ENCODE measurements around the gene ZBTB20.

DNA sequence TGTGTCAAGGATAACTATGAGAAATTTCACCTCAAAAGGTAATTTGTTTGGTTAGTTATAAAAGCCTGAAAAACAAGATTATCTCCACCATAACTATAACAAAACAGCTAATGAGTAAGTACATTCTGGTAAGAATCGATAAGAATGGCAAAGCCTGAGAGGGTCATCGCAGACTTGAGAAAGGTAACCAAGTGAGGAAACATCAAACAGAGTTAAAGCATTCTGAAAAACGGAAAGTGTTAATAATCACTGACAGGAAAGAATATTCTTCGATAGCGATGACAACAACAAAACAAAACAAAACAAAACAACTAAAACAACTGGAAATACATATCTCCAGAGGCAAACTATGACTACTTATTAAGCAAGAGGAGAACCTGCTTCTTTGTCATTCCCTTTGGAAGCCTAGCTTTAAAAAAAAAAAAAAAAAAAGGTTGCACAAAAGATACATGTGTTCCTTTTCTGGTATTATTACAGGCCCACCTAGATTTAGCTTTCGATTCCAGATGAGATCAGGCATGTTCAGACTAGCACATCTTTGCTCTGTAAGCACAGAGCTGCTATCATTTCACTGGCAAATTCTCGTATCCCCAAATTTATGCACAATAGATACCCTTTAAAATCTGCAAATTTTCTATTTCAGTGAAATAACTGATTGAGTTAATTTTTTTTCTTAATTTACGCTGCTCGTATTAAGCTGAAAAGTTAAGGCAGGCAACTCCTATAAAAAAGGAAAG is 697.6 kb downstream of the ZBTB20 start:
- TF ChIP-seq POLR2A (IDR thresholded peaks at IDR 0.05): no peak
- TF ChIP-seq, protein P1, sequence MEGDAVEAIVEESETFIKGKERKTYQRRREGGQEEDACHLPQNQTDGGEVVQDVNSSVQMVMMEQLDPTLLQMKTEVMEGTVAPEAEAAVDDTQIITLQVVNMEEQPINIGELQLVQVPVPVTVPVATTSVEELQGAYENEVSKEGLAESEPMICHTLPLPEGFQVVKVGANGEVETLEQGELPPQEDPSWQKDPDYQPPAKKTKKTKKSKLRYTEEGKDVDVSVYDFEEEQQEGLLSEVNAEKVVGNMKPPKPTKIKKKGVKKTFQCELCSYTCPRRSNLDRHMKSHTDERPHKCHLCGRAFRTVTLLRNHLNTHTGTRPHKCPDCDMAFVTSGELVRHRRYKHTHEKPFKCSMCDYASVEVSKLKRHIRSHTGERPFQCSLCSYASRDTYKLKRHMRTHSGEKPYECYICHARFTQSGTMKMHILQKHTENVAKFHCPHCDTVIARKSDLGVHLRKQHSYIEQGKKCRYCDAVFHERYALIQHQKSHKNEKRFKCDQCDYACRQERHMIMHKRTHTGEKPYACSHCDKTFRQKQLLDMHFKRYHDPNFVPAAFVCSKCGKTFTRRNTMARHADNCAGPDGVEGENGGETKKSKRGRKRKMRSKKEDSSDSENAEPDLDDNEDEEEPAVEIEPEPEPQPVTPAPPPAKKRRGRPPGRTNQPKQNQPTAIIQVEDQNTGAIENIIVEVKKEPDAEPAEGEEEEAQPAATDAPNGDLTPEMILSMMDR (IDR thresholded peaks at IDR 0.05): no peak
- no peak for TF ChIP-seq POLR2AphosphoS5 (IDR thresholded peaks at IDR 0.05)
